Mesothelial cell of epicardium (in vitro differentiated cells): Measurements from ENCODE around the gene C6orf132. TPM values are rescaled to one million over a fixed set of nuclear protein-coding genes. Genes with fewer than 3 reads are reported as not detected.

Source experiments
- DNase-seq, 2 experiments: peaks; one replicate each; pipeline ENCODE4 v3.0.0; 2021; ENCODE audit warnings: low spot score in 2 of 2; ENCODE audit not compliant: unreplicated experiment in 2 of 2
- H3K27ac Mint-ChIP-seq: 2 replicates; pipeline ENCODE4 v1.8.0; 2021; ENCODE audit warnings: mixed read lengths
- H3K27me3 Mint-ChIP-seq: 2 replicates; pipeline ENCODE4 v1.8.0; 2021; ENCODE audit warnings: low read depth, mixed read lengths
- H3K36me3 Mint-ChIP-seq: 2 replicates; pipeline ENCODE4 v1.8.0; 2021; ENCODE audit warnings: mixed read lengths
- H3K4me1 Mint-ChIP-seq: 2 replicates; pipeline ENCODE4 v1.8.0; 2021; ENCODE audit warnings: mixed read lengths
- H3K4me3 Mint-ChIP-seq: 2 replicates; pipeline ENCODE4 v1.8.0; 2021; ENCODE audit warnings: mild to moderate bottlenecking, moderate library complexity, mixed read lengths
- H3K9me3 Mint-ChIP-seq: 2 replicates; pipeline ENCODE4 v1.8.0; 2021; ENCODE audit warnings: mixed read lengths
- CTCF ChIP-seq: fragments of 200-600 bp; sonication (generic); IDR thresholded peaks from one replicate; pipeline ENCODE4 v1.5.0; 2021; ENCODE audit warnings: antibody characterized with exemption; ENCODE audit not compliant: unreplicated experiment
- total RNA-seq: library from RNA; stranded (reverse); gene quantifications from 3 replicates; pipeline ENCODE4 v1.2.1, GENCODE V29; 2021

C6orf132 gene
- total RNA-seq, 1 donor from 2014 or later: 22.4 TPM

GRCh38 chr6:42095094-42095493, 47.3 kb downstream of the C6orf132 start:
- no peak for TF ChIP-seq CTCF
- no peak for DNase-seq
- Mint-ChIP-seq H3K4me1 (peaks cover 9% of the 10 kb centered on the region), H3K4me3 (no peak overlapping the region), H3K36me3 (peaks cover under 1% of the 10 kb centered on the region), H3K9me3 (no peaks in the 10 kb centered on the region), H3K27ac (no peak overlapping the region), H3K27me3 (peaks cover 4% of the 10 kb centered on the region)

- Mint-ChIP-seq H3K4me1 (peaks cover under 1% of the 10 kb centered on the region), H3K4me3 (no peak overlapping the region), H3K9me3 (no peaks in the 10 kb centered on the region), H3K27ac (no peak overlapping the region), H3K27me3 (peaks cover 4% of the 10 kb centered on the region), H3K36me3 (no peaks in the 10 kb centered on the region)
- no peak for DNase-seq
- no peak for TF ChIP-seq CTCF
These were observed 48.7 kb downstream of the C6orf132 start for GRCh38 chr6:42093582-42094329.

- Mint-ChIP-seq H3K36me3 (no peaks in the 10 kb centered on the region), H3K4me3 (no peak overlapping the region), H3K27me3 (peaks cover 4% of the 10 kb centered on the region), H3K9me3 (no peaks in the 10 kb centered on the region), H3K4me1 (no peaks in the 10 kb centered on the region), H3K27ac (no peak overlapping the region)
- TF ChIP-seq CTCF: no peak
- DNase-seq: no peak
These were observed 50.7 kb downstream of the C6orf132 start for GRCh38 chr6:42091718-42092023.

- TF ChIP-seq CTCF: no peak
- no peaks in the 10 kb centered on the region for H3K36me3 Mint-ChIP-seq
These were observed 51.4 kb downstream of the C6orf132 start for GRCh38 chr6:42090819-42091717.

GRCh38 chr6:42088101-42088591, 54.3 kb downstream of the C6orf132 start:
- no peak overlapping the region for H3K27ac Mint-ChIP-seq
- no peaks in the 10 kb centered on the region for H3K27me3 Mint-ChIP-seq
- TF ChIP-seq CTCF: no peak
- H3K36me3 Mint-ChIP-seq: peaks cover 3% of the 10 kb centered on the region
- no peak for DNase-seq
- no peaks in the 10 kb centered on the region for H3K9me3 Mint-ChIP-seq
- no peaks in the 10 kb centered on the region for H3K4me1 Mint-ChIP-seq
- H3K4me3 Mint-ChIP-seq: no peak overlapping the region

More at GRCh38 chr6:42090819-42091717, 51.4 kb downstream of the C6orf132 start:
- peaks cover 4% of the 10 kb centered on the region for H3K27me3 Mint-ChIP-seq
- no peaks in the 10 kb centered on the region for H3K9me3 Mint-ChIP-seq
- H3K27ac Mint-ChIP-seq: no peak overlapping the region
- no peak for DNase-seq
- H3K4me3 Mint-ChIP-seq: no peak overlapping the region
- H3K4me1 Mint-ChIP-seq: no peaks in the 10 kb centered on the region
